Heart left ventricle (tissue), 16 donors: Measurements from ENCODE around the gene RPS6KA2. TPM values are rescaled to one million over a fixed set of nuclear protein-coding genes. Genes with fewer than 3 reads are reported as not detected.
A peak's percentile ranks its signal among the peaks of the same experiment; 100 is the strongest.

ENCODE experiments used
- ATAC-seq, 4 donors: fragments of 200-7000 bp; cut with Tn5 transposase; one replicate each; pipeline ENCODE4 v1.9.1; 2020 to 2022; ENCODE audit warnings: moderate library complexity in 4 of 4, mild to moderate bottlenecking in 3 of 4, moderate number of reproducible peaks in 1 of 4
- DNase-seq, 5 donors: peaks; one replicate each; pipeline ENCODE4 v3.0.0-alpha.2; 2020
- H3K27ac ChIP-seq, 12 donors: fragments of 200-600 bp; sonication (generic) in 4 of 12; one replicate each; pipeline versions ENCODE4 v1.5.0 to v1.8.0; 2016 to 2022; ENCODE audit warnings: mild to moderate bottlenecking in 2 of 12
- H3K27me3 ChIP-seq, 9 donors: fragments of 200-600 bp; sonication (generic) in 2 of 9; one replicate each; pipeline versions ENCODE4 v1.5.1 to v1.8.0; 2016 to 2022; ENCODE audit warnings: mild to moderate bottlenecking in 3 of 9
- H3K36me3 ChIP-seq, 9 donors: fragments of 200-600 bp; sonication (generic) in 2 of 9; one replicate each; pipeline versions ENCODE4 v1.5.0 to v1.8.0; 2018 to 2022; ENCODE audit warnings: mild to moderate bottlenecking in 2 of 9
- H3K4me1 ChIP-seq, 12 donors: fragments of 200-600 bp; sonication (generic) in 4 of 12; one replicate each; pipeline versions ENCODE4 v1.5.0 to v1.8.0; 2016 to 2022; ENCODE audit warnings: mild to moderate bottlenecking in 3 of 12
- H3K4me3 ChIP-seq, 12 donors: fragments of 200-600 bp; sonication (generic) in 4 of 12; one replicate each; pipeline versions ENCODE4 v1.5.0 to v1.8.0; 2017 to 2022; ENCODE audit warnings: mild to moderate bottlenecking in 9 of 12, moderate library complexity in 4 of 12
- H3K9me3 ChIP-seq, 12 donors: fragments of 200-600 bp; sonication (generic) in 4 of 12; one replicate each; pipeline versions ENCODE4 v1.5.0 to v1.8.0; 2016 to 2022; ENCODE audit warnings: mild to moderate bottlenecking in 1 of 12
- CTCF ChIP-seq, 12 donors: fragments of 200-600 bp; sonication (generic) in 4 of 12; IDR thresholded peaks; one replicate each; pipeline versions ENCODE4 v1.5.0 to v1.8.0; 2018 to 2022; ENCODE audit warnings: antibody characterized with exemption in 12 of 12, mild to moderate bottlenecking in 5 of 12
- POLR2A ChIP-seq, 2 donors: fragments of 450-650 bp; IDR thresholded peaks; one replicate each; pipeline ENCODE4 v1.6.1; 2017; ENCODE audit warnings: antibody characterized with exemption in 2 of 2, mild to moderate bottlenecking in 2 of 2, moderate library complexity in 2 of 2
- WGBS, 4 donors: extraction: QIAGEN DNeasy Blood & Tissue Kit in 2 of 4; methylation state at CpG; one replicate each; pipeline versions ENCODE4 v1.1.5 to v1.1.7; 2013 to 2018; 5-methylcytosine and 5-hydroxymethylcytosine counted together
- intact Hi-C, 10 donors: fragments of 100-400 bp; cut with DNase I; formaldehyde crosslinking; loops; one replicate each; pipeline versions ENCODE4 v1.11.1 to v1.14.2; 2022
- polyA plus RNA-seq, 2 donors: library from polyadenylated mRNA; stranded (reverse); fragments of 200-250 nt; gene quantifications; one replicate each; pipeline ENCODE4 v1.2.3, GENCODE V29; 2013
- total RNA-seq, 9 donors: library from RNA; depleted of rRNA in 2 of 9; stranded (reverse); fragments of >200 nt in 2 of 9; fragmentation: NEBNext Ultra II Directional in 3 of 9; extraction: Animal tissue kit (Norgen Biotek cat#: 25700) in 3 of 9; gene quantifications; one replicate each; pipeline versions ENCODE4 v1.1.0 to v1.2.4, GENCODE V29; 2016 to 2023
- donor health status: ischemic (EF 13 %, LVEDD 7.1; RV severe dilation, severe dysfunction).
- donor health status: healthy with polysubstance abuse.
- donor health status: DM: no; HTN: yes; CAD: no.
- donor health status: DM: no; HTN: no; CAD: no.
- donor health status: ischemic (EF 25% LVEDD 6.9; RV normal size, moderate dysfunction).
- donor health status: ischemic (EF 25% LVEDD 5.7; RV mildly dilated, moderate dysfunction).
- donor health status: healthy.
- donor health status: DM: yes; HTN: yes; CAD: no.
- donor health status: ischemic (EF 35%, LVEDD 5.7; RV mildly dilated, moderate dysfunction).
- donor health status: nonischemic (EF 11% LVEDD 7.7; RV severe dilation, severe dysfunction).
- donor health status: DM: yes; HTN: yes; CAD: no.
- donor health status: PGD.
- donor health status: ischemic (EF 29% LVEDD 5.4; RV normal size, mild dysfunction).
- donor health status: nonischemic (EF 23%, LVEDD 6.1; RV moderate dilation, normal function).

Gene RPS6KA2
- total and polyA plus RNA-seq, 11 donors: 23.0 to 171 (median 91.6) TPM

GRCh38 chr6:166663568-166663967, 36.5 kb upstream of the RPS6KA2 start:
- Histone ChIP-seq H3K4me3 (no peak overlapping the region), H3K27me3 (no peaks in the 10 kb centered on the region), H3K27ac (no peak overlapping the region), H3K36me3 (no peaks in the 10 kb centered on the region), H3K4me1 (peaks cover 0 to 5% (median 0%) of the 10 kb centered on the region in 12 donors), H3K9me3 (no peaks in the 10 kb centered on the region)
- WGBS, 4 donors: 58 to 70% (median 63%) methylated on average over 6 of the region's 6 CpGs
- ATAC-seq (peak in 1 of 4 donors; percentile 11), DNase-seq (no peak)
- intact Hi-C loops: no loop called here
- TF ChIP-seq POLR2A (IDR thresholded peaks at IDR 0.05) (no peak), CTCF (IDR thresholded peaks at IDR 0.05) (no peak)

- WGBS, 4 donors: 91 to 96% (median 93%) methylated on average over 11 of the region's 11 CpGs
These were observed 35.6 kb upstream of the RPS6KA2 start for GRCh38 chr6:166662690-166663089.

GRCh38 chr6:166661327-166662085, 34.5 kb upstream of the RPS6KA2 start:
- no peak for ATAC-seq
- TF ChIP-seq POLR2A (IDR thresholded peaks at IDR 0.05): no peak
- TF ChIP-seq CTCF (IDR thresholded peaks at IDR 0.05): no peak
- no peak for DNase-seq
- 83 to 94% (median 89%) methylated on average over 12 of the region's 12 CpGs for WGBS, 4 donors
- H3K27me3 ChIP-seq: peaks cover 0 to 6% (median 0%) of the 10 kb centered on the region in 9 donors
- H3K4me1 ChIP-seq: peaks cover 0 to 14% (median 0%) of the 10 kb centered on the region in 12 donors
- no peak overlapping the region for H3K27ac ChIP-seq
- H3K4me3 ChIP-seq: no peak overlapping the region
- H3K36me3 ChIP-seq: no peaks in the 10 kb centered on the region
- no peaks in the 10 kb centered on the region for H3K9me3 ChIP-seq
- intact Hi-C loops: no loop called here

More at GRCh38 chr6:166662690-166663089, 35.6 kb upstream of the RPS6KA2 start:
- peaks cover 0 to 5% (median 0%) of the 10 kb centered on the region in 12 donors for H3K4me1 ChIP-seq
- no peak for TF ChIP-seq CTCF (IDR thresholded peaks at IDR 0.05)
- no peak for TF ChIP-seq POLR2A (IDR thresholded peaks at IDR 0.05)
- no peaks in the 10 kb centered on the region for H3K36me3 ChIP-seq
- no peaks in the 10 kb centered on the region for H3K9me3 ChIP-seq
- ATAC-seq (no peak), DNase-seq (no peak)
- no peaks in the 10 kb centered on the region for H3K27me3 ChIP-seq
- intact Hi-C loops: no loop called here
- no peak overlapping the region for H3K27ac ChIP-seq
- no peak overlapping the region for H3K4me3 ChIP-seq

GRCh38 chr6:166660157-166660688, 33.2 kb upstream of the RPS6KA2 start:
- H3K36me3 ChIP-seq: no peaks in the 10 kb centered on the region
- no peak overlapping the region for H3K27ac ChIP-seq
- H3K4me1 ChIP-seq: peaks cover 0 to 14% (median 0%) of the 10 kb centered on the region in 12 donors
- ATAC-seq: peak in 1 of 4 donors; percentile 44
- TF ChIP-seq POLR2A (IDR thresholded peaks at IDR 0.05): no peak
- TF ChIP-seq CTCF (IDR thresholded peaks at IDR 0.05): no peak
- intact Hi-C loops: no loop called here
- H3K27me3 ChIP-seq: peaks cover 0 to 14% (median 2%) of the 10 kb centered on the region in 9 donors
- no peaks in the 10 kb centered on the region for H3K9me3 ChIP-seq
- WGBS, 4 donors: 67 to 85% (median 76%) methylated on average over 5 of the region's 5 CpGs
- no peak for DNase-seq
- H3K4me3 ChIP-seq: no peak overlapping the region
